ENCODE data around the gene GSK3B. TPM values are rescaled to one million over a fixed set of nuclear protein-coding genes. Genes with fewer than 3 reads are reported as not detected.

Gene GSK3B
- total RNA-seq, 1 donor from 2014 or later = 88.6 TPM

GRCh38 chr3:119880966-119881365 lies 213.3 kb downstream of the GSK3B start:
- no peak overlapping the region for H3K4me2 ChIP-seq
- no peaks in the 10 kb centered on the region for H3K4me1 ChIP-seq
- H3K79me2 ChIP-seq (ENCODE audit: low read depth) = no peaks in the 10 kb centered on the region
- no peaks in the 10 kb centered on the region for H3F3A ChIP-seq (ENCODE audit: low read depth)
- peaks cover 15% of the 10 kb centered on the region for H3K36me3 ChIP-seq
- H2AFZ ChIP-seq (replicated peaks) = no peak overlapping the region
- DNase-seq (ENCODE audit: low spot score) = no peak
- no peaks in the 10 kb centered on the region for H3K27me3 ChIP-seq
- H3K4me3 Mint-ChIP-seq = no peak overlapping the region
- no peak overlapping the region for H3K4me3 ChIP-seq
- H3K9me3 Mint-ChIP-seq = peaks cover 2% of the 10 kb centered on the region
- no peak overlapping the region for H3K9ac ChIP-seq
- no peak for TF ChIP-seq CTCF (IDR thresholded peaks at IDR 0.05)
- TF ChIP-seq EZH2phosphoT487 (IDR thresholded peaks at IDR 0.05) = no peak
- no peak for TF ChIP-seq EZH2 (IDR thresholded peaks at IDR 0.05)
- no peaks in the 10 kb centered on the region for H3K27me3 Mint-ChIP-seq (ENCODE audit: insufficient read depth, low read depth)
- H3K9me3 ChIP-seq (ENCODE audit: low read depth) = no peaks in the 10 kb centered on the region
- no peaks in the 10 kb centered on the region for H4K20me1 ChIP-seq (ENCODE audit: low read depth)
- peaks cover 29% of the 10 kb centered on the region for H3K36me3 Mint-ChIP-seq
- H3K4me1 Mint-ChIP-seq = no peaks in the 10 kb centered on the region
- H3K27ac ChIP-seq = no peak overlapping the region
- no peak overlapping the region for H3K27ac Mint-ChIP-seq

GRCh38 chr3:119873646-119874045 lies 220.6 kb downstream of the GSK3B start:
- Histone ChIP-seq H3K79me2 (ENCODE audit: low read depth) (no peaks in the 10 kb centered on the region), H2AFZ (replicated peaks) (no peak overlapping the region), H3K4me2 (no peak overlapping the region), H3F3A (ENCODE audit: low read depth) (no peaks in the 10 kb centered on the region), H4K20me1 (ENCODE audit: low read depth) (no peaks in the 10 kb centered on the region), H3K27me3 (no peaks in the 10 kb centered on the region), H3K9me3 (ENCODE audit: low read depth) (no peaks in the 10 kb centered on the region), H3K4me1 (no peaks in the 10 kb centered on the region), H3K27ac (no peak overlapping the region), H3K4me3 (no peak overlapping the region), H3K36me3 (no peaks in the 10 kb centered on the region), H3K9ac (no peak overlapping the region)
- H3K4me1 Mint-ChIP-seq = no peaks in the 10 kb centered on the region
- H3K9me3 Mint-ChIP-seq = no peaks in the 10 kb centered on the region
- no peaks in the 10 kb centered on the region for H3K27me3 Mint-ChIP-seq (ENCODE audit: insufficient read depth, low read depth)
- no peak for TF ChIP-seq EZH2phosphoT487 (IDR thresholded peaks at IDR 0.05)
- TF ChIP-seq EZH2 (IDR thresholded peaks at IDR 0.05) = no peak
- no peak for TF ChIP-seq CTCF (IDR thresholded peaks at IDR 0.05)
- no peak overlapping the region for H3K27ac Mint-ChIP-seq
- H3K36me3 Mint-ChIP-seq = peaks cover 3% of the 10 kb centered on the region
- H3K4me3 Mint-ChIP-seq = no peak overlapping the region
- no peak for DNase-seq (ENCODE audit: low spot score)

- H3K9me3 ChIP-seq (ENCODE audit: low read depth) = no peaks in the 10 kb centered on the region
- no peak overlapping the region for H2AFZ ChIP-seq (replicated peaks)
- H3K4me2 ChIP-seq = no peak overlapping the region
- H3K4me3 ChIP-seq = no peak overlapping the region
- Mint-ChIP-seq H3K4me3 (no peak overlapping the region), H3K36me3 (peaks cover 2% of the 10 kb centered on the region), H3K9me3 (no peaks in the 10 kb centered on the region), H3K27ac (no peak overlapping the region), H3K4me1 (no peaks in the 10 kb centered on the region), H3K27me3 (ENCODE audit: insufficient read depth, low read depth) (no peaks in the 10 kb centered on the region)
- no peaks in the 10 kb centered on the region for H3K4me1 ChIP-seq
- no peak for TF ChIP-seq EZH2 (IDR thresholded peaks at IDR 0.05)
- no peak for TF ChIP-seq EZH2phosphoT487 (IDR thresholded peaks at IDR 0.05)
- no peak for TF ChIP-seq CTCF (IDR thresholded peaks at IDR 0.05)
- no peaks in the 10 kb centered on the region for H3K27me3 ChIP-seq
- H3K27ac ChIP-seq = no peak overlapping the region
- peaks cover 4% of the 10 kb centered on the region for H3K36me3 ChIP-seq
- no peaks in the 10 kb centered on the region for H4K20me1 ChIP-seq (ENCODE audit: low read depth)
- H3F3A ChIP-seq (ENCODE audit: low read depth) = no peaks in the 10 kb centered on the region
- no peak overlapping the region for H3K9ac ChIP-seq
- H3K79me2 ChIP-seq (ENCODE audit: low read depth) = no peaks in the 10 kb centered on the region
- DNase-seq (ENCODE audit: low spot score) = no peak
Measured at GRCh38 chr3:119872773-119873172, 221.5 kb downstream of the GSK3B start.

All from neural progenitor cell (in vitro differentiated cells).